ENCODE data around the gene FOXD4L6.
"Not testable (repeated sequence)": the region's sequence is repeated elsewhere in the genome, so short reads cannot be mapped to it uniquely, and the experiment has no call there.

DNA sequence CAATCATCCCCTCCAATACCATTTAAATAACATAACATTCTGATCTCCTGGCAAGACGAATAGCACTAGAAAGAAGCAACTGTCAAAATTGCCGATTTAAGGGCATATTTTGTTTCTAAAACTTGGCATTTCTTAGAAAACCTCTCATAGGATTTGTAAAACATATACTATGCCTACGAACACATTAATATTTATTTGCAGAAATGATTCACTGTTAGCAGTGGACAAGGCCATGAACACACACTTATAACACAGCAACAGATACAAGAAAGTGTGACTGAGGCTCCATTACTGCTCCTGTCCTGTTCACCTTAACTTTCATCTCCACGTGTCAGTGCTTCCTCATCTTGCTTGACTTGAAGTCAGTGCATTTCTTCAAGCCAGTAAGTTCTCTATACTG is 46.1 kb downstream of the FOXD4L6 start:
- TF ChIP-seq, protein P1, sequence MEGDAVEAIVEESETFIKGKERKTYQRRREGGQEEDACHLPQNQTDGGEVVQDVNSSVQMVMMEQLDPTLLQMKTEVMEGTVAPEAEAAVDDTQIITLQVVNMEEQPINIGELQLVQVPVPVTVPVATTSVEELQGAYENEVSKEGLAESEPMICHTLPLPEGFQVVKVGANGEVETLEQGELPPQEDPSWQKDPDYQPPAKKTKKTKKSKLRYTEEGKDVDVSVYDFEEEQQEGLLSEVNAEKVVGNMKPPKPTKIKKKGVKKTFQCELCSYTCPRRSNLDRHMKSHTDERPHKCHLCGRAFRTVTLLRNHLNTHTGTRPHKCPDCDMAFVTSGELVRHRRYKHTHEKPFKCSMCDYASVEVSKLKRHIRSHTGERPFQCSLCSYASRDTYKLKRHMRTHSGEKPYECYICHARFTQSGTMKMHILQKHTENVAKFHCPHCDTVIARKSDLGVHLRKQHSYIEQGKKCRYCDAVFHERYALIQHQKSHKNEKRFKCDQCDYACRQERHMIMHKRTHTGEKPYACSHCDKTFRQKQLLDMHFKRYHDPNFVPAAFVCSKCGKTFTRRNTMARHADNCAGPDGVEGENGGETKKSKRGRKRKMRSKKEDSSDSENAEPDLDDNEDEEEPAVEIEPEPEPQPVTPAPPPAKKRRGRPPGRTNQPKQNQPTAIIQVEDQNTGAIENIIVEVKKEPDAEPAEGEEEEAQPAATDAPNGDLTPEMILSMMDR (IDR thresholded peaks at IDR 0.05): not testable (repeated sequence)
- TF ChIP-seq POLR2A, EP300 (IDR thresholded peaks at IDR 0.05): not testable (repeated sequence)

All from sigmoid colon (tissue), 4 donors.